ENCODE data around the gene ZFR2.

GRCh38 chr19:3857449-3858003 is 11.3 kb downstream of the ZFR2 start:
- TF ChIP-seq, protein P1, sequence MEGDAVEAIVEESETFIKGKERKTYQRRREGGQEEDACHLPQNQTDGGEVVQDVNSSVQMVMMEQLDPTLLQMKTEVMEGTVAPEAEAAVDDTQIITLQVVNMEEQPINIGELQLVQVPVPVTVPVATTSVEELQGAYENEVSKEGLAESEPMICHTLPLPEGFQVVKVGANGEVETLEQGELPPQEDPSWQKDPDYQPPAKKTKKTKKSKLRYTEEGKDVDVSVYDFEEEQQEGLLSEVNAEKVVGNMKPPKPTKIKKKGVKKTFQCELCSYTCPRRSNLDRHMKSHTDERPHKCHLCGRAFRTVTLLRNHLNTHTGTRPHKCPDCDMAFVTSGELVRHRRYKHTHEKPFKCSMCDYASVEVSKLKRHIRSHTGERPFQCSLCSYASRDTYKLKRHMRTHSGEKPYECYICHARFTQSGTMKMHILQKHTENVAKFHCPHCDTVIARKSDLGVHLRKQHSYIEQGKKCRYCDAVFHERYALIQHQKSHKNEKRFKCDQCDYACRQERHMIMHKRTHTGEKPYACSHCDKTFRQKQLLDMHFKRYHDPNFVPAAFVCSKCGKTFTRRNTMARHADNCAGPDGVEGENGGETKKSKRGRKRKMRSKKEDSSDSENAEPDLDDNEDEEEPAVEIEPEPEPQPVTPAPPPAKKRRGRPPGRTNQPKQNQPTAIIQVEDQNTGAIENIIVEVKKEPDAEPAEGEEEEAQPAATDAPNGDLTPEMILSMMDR (IDR thresholded peaks at IDR 0.05; ENCODE audit: low read depth, low read length, poor library complexity, severe bottlenecking) = no peak
- TF ChIP-seq EZH2phosphoT487 (IDR thresholded peaks at IDR 0.05; ENCODE audit: borderline replicate concordance, low read length) = no peak
